Vagina (tissue), 2 donors: ENCODE data around the gene SCMH1. TPM values are rescaled to one million over a fixed set of nuclear protein-coding genes. Genes with fewer than 3 reads are reported as not detected.

ENCODE experiments used
- DNase-seq, 2 donors: peaks; one replicate each; pipeline ENCODE4 v3.0.0-alpha.2; 2017; ENCODE audit errors: extremely low spot score in 2 of 2
- H3K27ac ChIP-seq: fragments of 200-600 bp; sonication (generic); one replicate; pipeline ENCODE4 v1.5.1; 2019
- H3K27me3 ChIP-seq: fragments of 200-600 bp; sonication (generic); one replicate; pipeline ENCODE4 v1.5.1; 2019
- H3K36me3 ChIP-seq, 2 donors: fragments of 200-600 bp; sonication (generic); one replicate each; pipeline ENCODE4 v1.5.1; 2017 to 2019
- H3K4me1 ChIP-seq: fragments of 200-600 bp; sonication (generic); one replicate; pipeline ENCODE4 v1.5.1; 2019
- H3K4me3 ChIP-seq, 2 donors: fragments of 200-600 bp; sonication (generic); 1 replicate in 1 of 2; 2 replicates in 1 of 2; pipeline ENCODE4 v1.5.1; 2016 to 2019
- H3K9me3 ChIP-seq: fragments of 200-600 bp; sonication (generic); one replicate; pipeline ENCODE4 v1.5.1; 2019
- POLR2A ChIP-seq, 2 donors: fragments of 450-650 bp; IDR thresholded peaks; one replicate each; pipeline ENCODE4 v1.6.1; 2017; ENCODE audit warnings: antibody characterized with exemption in 2 of 2, mild to moderate bottlenecking in 2 of 2, moderate library complexity in 2 of 2
- POLR2AphosphoS5 ChIP-seq, 2 donors: sonication (generic); formaldehyde crosslinking; IDR thresholded peaks; one replicate each; pipeline ENCODE4 v1.9.0; 2017; ENCODE audit warnings: antibody characterized with exemption in 2 of 2, mild to moderate bottlenecking in 2 of 2, low read depth in 1 of 2; ENCODE audit not compliant: insufficient read depth in 1 of 2
- intact Hi-C: fragments of 100-400 bp; cut with DNase I; formaldehyde crosslinking; loops from one replicate; pipeline ENCODE4 v1.15.1; 2023
- total RNA-seq: library from RNA; depleted of rRNA; stranded (reverse); fragments of >200 nt; gene quantifications from one replicate; pipeline ENCODE4 v1.2.3, GENCODE V29; 2016
- TF ChIP-seq, protein P1 (sequence below), 3 experiments: fragments of 450-650 bp in 2 of 3; fragments of 200-600 bp in 1 of 3; sonication (generic) in 1 of 3; IDR thresholded peaks; one replicate each; pipeline ENCODE4 v1.5.1; 2017 to 2019; ENCODE audit warnings: antibody characterized with exemption in 3 of 3, mild to moderate bottlenecking in 2 of 3, moderate library complexity in 2 of 3

The SCMH1 gene
- total RNA-seq, 1 donor from 2014 or later, result 35.1 TPM

GRCh38 chr1:41278076-41278475 lies 36.0 kb upstream of the SCMH1 start:
- TF ChIP-seq, protein P1, sequence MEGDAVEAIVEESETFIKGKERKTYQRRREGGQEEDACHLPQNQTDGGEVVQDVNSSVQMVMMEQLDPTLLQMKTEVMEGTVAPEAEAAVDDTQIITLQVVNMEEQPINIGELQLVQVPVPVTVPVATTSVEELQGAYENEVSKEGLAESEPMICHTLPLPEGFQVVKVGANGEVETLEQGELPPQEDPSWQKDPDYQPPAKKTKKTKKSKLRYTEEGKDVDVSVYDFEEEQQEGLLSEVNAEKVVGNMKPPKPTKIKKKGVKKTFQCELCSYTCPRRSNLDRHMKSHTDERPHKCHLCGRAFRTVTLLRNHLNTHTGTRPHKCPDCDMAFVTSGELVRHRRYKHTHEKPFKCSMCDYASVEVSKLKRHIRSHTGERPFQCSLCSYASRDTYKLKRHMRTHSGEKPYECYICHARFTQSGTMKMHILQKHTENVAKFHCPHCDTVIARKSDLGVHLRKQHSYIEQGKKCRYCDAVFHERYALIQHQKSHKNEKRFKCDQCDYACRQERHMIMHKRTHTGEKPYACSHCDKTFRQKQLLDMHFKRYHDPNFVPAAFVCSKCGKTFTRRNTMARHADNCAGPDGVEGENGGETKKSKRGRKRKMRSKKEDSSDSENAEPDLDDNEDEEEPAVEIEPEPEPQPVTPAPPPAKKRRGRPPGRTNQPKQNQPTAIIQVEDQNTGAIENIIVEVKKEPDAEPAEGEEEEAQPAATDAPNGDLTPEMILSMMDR (IDR thresholded peaks at IDR 0.05), result no peak
- TF ChIP-seq POLR2AphosphoS5 (IDR thresholded peaks at IDR 0.05; ENCODE audit: insufficient read depth in 1 of 2, low read depth in 1 of 2) (no peak), POLR2A (IDR thresholded peaks at IDR 0.05) (no peak)
- H3K9me3 ChIP-seq, result no peaks in the 10 kb centered on the region
- H3K27me3 ChIP-seq, result no peaks in the 10 kb centered on the region
- no peak overlapping the region for H3K27ac ChIP-seq
- no peak overlapping the region for H3K4me3 ChIP-seq
- no peaks in the 10 kb centered on the region for H3K4me1 ChIP-seq
- intact Hi-C loops, result no loop called here
- H3K36me3 ChIP-seq, result no peaks in the 10 kb centered on the region
- DNase-seq, result no peak

DNA sequence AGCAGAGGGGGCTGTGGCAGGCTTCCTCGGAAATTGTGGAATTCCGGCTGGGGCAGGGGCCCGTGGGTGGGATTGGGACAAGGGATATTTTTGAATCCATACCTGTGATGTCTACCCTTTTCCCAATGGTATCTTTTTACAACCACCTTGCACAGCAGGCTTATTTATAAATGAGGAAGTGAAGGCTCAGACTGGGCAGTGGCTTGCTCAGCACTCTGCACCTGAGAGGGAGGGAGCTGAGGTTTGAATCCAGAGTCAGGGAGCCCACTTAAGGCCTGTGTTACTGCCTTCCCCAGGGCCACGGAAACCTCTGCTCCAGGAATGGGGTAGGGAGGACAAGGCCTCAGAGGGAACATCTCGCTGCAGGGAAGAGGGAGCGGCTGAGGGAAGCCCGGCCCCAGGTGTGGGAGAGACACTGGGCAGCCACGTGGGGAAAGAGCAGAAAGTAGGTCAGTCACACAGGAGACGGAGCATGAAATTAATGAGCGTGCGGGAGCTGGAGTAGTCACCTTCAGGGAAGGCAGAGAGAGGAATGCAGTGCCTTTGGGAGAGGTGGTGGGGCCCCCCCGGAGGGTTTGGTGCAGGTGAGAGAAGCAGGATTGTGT lies 35.4 kb upstream of the SCMH1 start:
- Histone ChIP-seq H3K4me1 (no peaks in the 10 kb centered on the region), H3K9me3 (no peaks in the 10 kb centered on the region), H3K27ac (no peak overlapping the region), H3K36me3 (no peaks in the 10 kb centered on the region), H3K4me3 (no peak overlapping the region), H3K27me3 (no peaks in the 10 kb centered on the region)
- DNase-seq, result no peak
- TF ChIP-seq, protein P1 (IDR thresholded peaks at IDR 0.05), result no peak
- TF ChIP-seq POLR2A (IDR thresholded peaks at IDR 0.05) (no peak), POLR2AphosphoS5 (IDR thresholded peaks at IDR 0.05; ENCODE audit: insufficient read depth in 1 of 2, low read depth in 1 of 2) (no peak)
- intact Hi-C loops, result no loop called here

GRCh38 chr1:41275831-41276230 lies 33.7 kb upstream of the SCMH1 start:
- intact Hi-C loops, result no loop called here
- no peak for TF ChIP-seq POLR2A (IDR thresholded peaks at IDR 0.05)
- no peak for TF ChIP-seq POLR2AphosphoS5 (IDR thresholded peaks at IDR 0.05; ENCODE audit: insufficient read depth in 1 of 2, low read depth in 1 of 2)
- TF ChIP-seq, protein P1 (IDR thresholded peaks at IDR 0.05), result no peak
- no peak overlapping the region for H3K27ac ChIP-seq
- peak in 1 of 2 donors; percentile 85 for DNase-seq
- no peaks in the 10 kb centered on the region for H3K36me3 ChIP-seq
- H3K27me3 ChIP-seq, result no peaks in the 10 kb centered on the region
- no peaks in the 10 kb centered on the region for H3K4me1 ChIP-seq
- H3K9me3 ChIP-seq, result no peaks in the 10 kb centered on the region
- no peak overlapping the region for H3K4me3 ChIP-seq

DNA sequence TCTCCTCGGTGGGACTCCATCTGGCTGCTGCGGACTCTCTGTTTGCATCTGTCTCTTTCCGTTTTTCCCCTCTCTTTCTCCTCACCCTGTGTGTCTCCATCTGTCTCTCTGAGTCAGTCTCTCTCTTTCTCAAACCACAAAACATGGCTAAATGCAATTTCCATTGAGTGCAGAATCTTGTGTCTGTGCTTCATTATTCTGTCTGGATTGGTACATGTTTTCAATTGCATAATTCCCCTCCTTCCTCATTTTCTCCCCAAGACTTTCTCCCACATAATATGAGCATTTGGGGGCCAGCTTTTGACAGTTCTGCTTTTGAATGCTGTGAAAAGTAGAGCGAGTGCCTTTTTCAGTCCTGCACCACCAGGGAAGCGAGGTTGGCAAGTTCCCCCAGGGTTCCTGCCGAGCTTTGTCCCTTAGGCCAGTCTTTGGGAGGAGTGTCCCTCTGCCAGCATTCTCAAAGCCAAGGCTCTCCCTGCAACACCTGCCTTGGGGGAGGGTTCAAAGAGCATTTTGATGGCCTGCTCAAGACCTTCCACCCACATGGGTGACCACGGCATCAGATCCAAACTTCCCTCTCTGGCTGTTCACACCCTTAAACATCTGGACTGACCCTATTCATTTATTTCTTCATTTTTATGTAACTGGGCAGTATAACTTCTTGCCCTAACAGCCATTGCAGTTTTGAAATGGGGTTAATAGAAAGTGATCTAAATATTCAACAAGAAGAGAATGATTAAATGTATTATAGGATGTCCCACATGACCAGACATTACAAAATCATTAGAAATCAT lies 32.8 kb upstream of the SCMH1 start:
- DNase-seq, result peak in 1 of 2 donors; percentile 77
- Histone ChIP-seq H3K27me3 (no peaks in the 10 kb centered on the region), H3K4me1 (no peaks in the 10 kb centered on the region), H3K27ac (no peak overlapping the region), H3K9me3 (no peaks in the 10 kb centered on the region), H3K4me3 (no peak overlapping the region), H3K36me3 (no peaks in the 10 kb centered on the region)
- TF ChIP-seq POLR2A (IDR thresholded peaks at IDR 0.05) (no peak), POLR2AphosphoS5 (IDR thresholded peaks at IDR 0.05; ENCODE audit: insufficient read depth in 1 of 2, low read depth in 1 of 2) (no peak)
- TF ChIP-seq, protein P1 (IDR thresholded peaks at IDR 0.05), result no peak
- intact Hi-C loops, result no loop called here

DNA sequence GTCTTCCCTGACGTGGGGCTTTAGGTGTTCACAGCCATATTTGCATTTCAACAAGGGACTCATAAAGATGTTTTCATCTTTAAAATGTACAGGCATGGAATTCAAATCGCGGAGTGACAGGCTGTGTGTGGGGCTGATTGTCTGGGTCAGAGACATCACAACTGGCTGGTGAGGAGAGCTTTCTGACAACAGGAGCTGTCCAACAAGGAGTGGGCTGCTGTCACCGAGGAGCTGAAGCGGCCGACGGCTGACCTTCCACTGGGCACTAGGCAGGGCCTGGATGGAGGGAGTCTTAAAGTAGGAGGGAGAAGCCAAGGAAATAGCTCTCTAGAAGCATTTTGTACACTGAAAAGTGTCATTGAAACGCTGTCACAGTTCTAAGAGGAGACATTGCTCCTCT lies 30.5 kb upstream of the SCMH1 start:
- Histone ChIP-seq H3K36me3 (no peaks in the 10 kb centered on the region), H3K27ac (no peak overlapping the region), H3K4me1 (no peaks in the 10 kb centered on the region), H3K9me3 (no peaks in the 10 kb centered on the region), H3K27me3 (no peaks in the 10 kb centered on the region), H3K4me3 (no peak overlapping the region)
- no peak for DNase-seq
- intact Hi-C loops, result no loop called here
- TF ChIP-seq, protein P1 (IDR thresholded peaks at IDR 0.05), result no peak
- no peak for TF ChIP-seq POLR2A (IDR thresholded peaks at IDR 0.05)
- TF ChIP-seq POLR2AphosphoS5 (IDR thresholded peaks at IDR 0.05; ENCODE audit: insufficient read depth in 1 of 2, low read depth in 1 of 2), result no peak
